Measurements from ENCODE around the gene DLX3. TPM values are rescaled to one million over a fixed set of nuclear protein-coding genes. Genes with fewer than 3 reads are reported as not detected.

Gene DLX3
- total and polyA plus RNA-seq, 2 of the 8 experiments (the other 6 are each of a cell fraction or from before 2014, with no cell fraction given), result 0.15 to 0.20 TPM

DNA sequence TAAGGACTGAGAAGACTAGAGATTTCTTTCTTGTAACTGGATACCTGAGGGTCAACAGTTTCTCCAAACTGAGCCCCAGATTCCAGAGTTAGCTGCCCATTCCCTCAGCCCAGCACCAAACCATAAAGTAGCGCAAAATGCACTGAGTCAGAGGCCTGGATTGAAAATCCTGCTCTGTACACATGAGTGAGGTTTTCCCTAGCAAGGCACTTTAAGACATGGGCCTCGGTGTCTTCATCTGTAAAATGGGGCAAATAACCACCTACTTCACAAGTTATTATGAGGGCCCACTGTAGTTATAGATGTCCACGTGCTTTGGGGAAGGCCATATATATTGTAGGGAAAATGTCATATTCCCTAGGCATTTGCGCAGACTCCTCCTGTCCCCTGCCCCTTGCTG lies 36.3 kb downstream of the DLX3 start:
- no peak for TF ChIP-seq NANOG (IDR thresholded peaks at IDR 0.05; ENCODE audit: insufficient read depth, low read depth, low read length, poor library complexity, severe bottlenecking)
- TF ChIP-seq CTBP2 (IDR thresholded peaks at IDR 0.05; ENCODE audit: borderline replicate concordance, insufficient read depth, insufficient read length, low read length), result no peak
- WGBS, 2 experiments (ENCODE audit: extremely low coverage in 1 of 2, insufficient coverage in 1 of 2, insufficient read length in 1 of 2, insufficient replicate concordance in 2 of 2, low coverage in 1 of 2, low lambda C conversion rate in 2 of 2, missing lambda C conversion rate in 1 of 2), result 91% methylated on average over 4 of the region's 4 CpGs; no CpG with 5 or more reads in 1 of the 2 experiments

More for the DNA sequence above, 36.3 kb downstream of the DLX3 start:
- Histone ChIP-seq H2BK20ac (ENCODE audit: low read length) (no peak overlapping the region), H4K5ac (ENCODE audit: insufficient read length, low read depth, low read length) (no peak overlapping the region), H2AFZ (ENCODE audit: low read length) (no peak overlapping the region), H3K14ac (ENCODE audit: insufficient read length) (no peak overlapping the region), H3K4ac (replicated peaks; ENCODE audit: insufficient read length, low read depth, low read length) (no peak overlapping the region), H2BK5ac (ENCODE audit: low read depth, low read length) (no peak overlapping the region), H3K79me1 (ENCODE audit: low read depth, low read length) (no peaks in the 10 kb centered on the region), H3K56ac (replicated peaks; ENCODE audit: insufficient read length, low read depth, low read length) (no peak overlapping the region), H2AK5ac (ENCODE audit: low read depth, low read length) (no peak overlapping the region), H3K4me2 (ENCODE audit: insufficient read depth in 1 of 2, low read depth in 2 of 2, low read length in 2 of 2) (no peak overlapping the region), H3K27ac (ENCODE audit: low read depth, low read length) (no peak overlapping the region), H3K9ac (replicated peaks in 1 of 4; ENCODE audit: extremely low read depth in 1 of 4, low read depth in 3 of 4, low read length in 3 of 4) (no peak overlapping the region), H3K4me3 (ENCODE audit: extremely low read depth in 1 of 4, insufficient read depth in 2 of 4, low read depth in 3 of 4, low read length in 4 of 4) (no peak overlapping the region), H3K27me3 (replicated peaks in 1 of 4; ENCODE audit: control insufficient read depth in 3 of 4, extremely low read depth in 1 of 4, insufficient read depth in 3 of 4, low read length in 3 of 4) (peaks cover 15 to 30% (median 25%) of the 10 kb centered on the region in 4 experiments), H3K4me1 (replicated peaks in 1 of 4; ENCODE audit: control insufficient read depth in 3 of 4, insufficient read depth in 4 of 4, low read length in 3 of 4) (peaks cover 0 to 15% (median 11%) of the 10 kb centered on the region in 4 experiments; a peak in 6 of 7 replicates), H3K79me2 (ENCODE audit: control insufficient read depth in 1 of 2, insufficient read depth in 2 of 2, low read length in 2 of 2) (no peaks in the 10 kb centered on the region), H3K36me3 (ENCODE audit: control insufficient read depth in 2 of 4, insufficient read depth in 4 of 4, low read length in 3 of 4) (no peaks in the 10 kb centered on the region), H4K91ac (replicated peaks; ENCODE audit: insufficient read length, low read length) (no peak overlapping the region), H4K8ac (ENCODE audit: extremely low read depth, insufficient read depth, low read length) (no peak overlapping the region), H3K23ac (ENCODE audit: insufficient read length) (no peak overlapping the region), H3K9me3 (ENCODE audit: insufficient read depth in 2 of 2, low read depth in 1 of 2, low read length in 1 of 2) (no peaks in the 10 kb centered on the region), H2BK15ac (ENCODE audit: low read length) (no peak overlapping the region), H2BK12ac (ENCODE audit: low read depth, low read length) (no peak overlapping the region), H3K23me2 (ENCODE audit: low read depth, low read length) (peaks cover 8% of the 10 kb centered on the region; the same call in 1 of the 2 replicates), H4K20me1 (replicated peaks in 1 of 2; ENCODE audit: control insufficient read depth in 1 of 2, insufficient read depth in 2 of 2, low read length in 2 of 2) (peaks cover 2 to 6% of the 10 kb centered on the region in 2 experiments), H3K18ac (ENCODE audit: extremely low read depth, low read length) (no peak overlapping the region), H2BK120ac (replicated peaks; ENCODE audit: low read depth, low read length) (no peak overlapping the region)
- CTCF ChIA-PET (ENCODE audit: partially characterized antibody), result interaction anchor here (0.7 to 16.9 kb wide), 6 partner anchors 12 to 117 kb away, joined by 3 to 275 read pairs (median 4); partner anchors contain the start of gene DLX3
- POLR2A ChIA-PET (ENCODE audit: partially characterized antibody), result interaction anchor here (0.9 kb wide), 1 partner anchor 142 kb away, joined by 3 read pairs; no protein-coding TSS in a partner anchor
- no peak for DNase-seq (ENCODE audit: low read depth in 1 of 2, low spot score in 2 of 2)
- no peak for FAIRE-seq
